CD4-positive, alpha-beta T cell treated with Interleukin-4 for 4 hours (primary cell): ENCODE data around the gene LINC01488.
A peak's percentile ranks its signal among the peaks of the same experiment; 100 is the strongest.

Experiments used
- DNase-seq: peaks from one replicate; pipeline ENCODE4 v3.0.0-alpha.2; 2020

Gene LINC01488

DNA sequence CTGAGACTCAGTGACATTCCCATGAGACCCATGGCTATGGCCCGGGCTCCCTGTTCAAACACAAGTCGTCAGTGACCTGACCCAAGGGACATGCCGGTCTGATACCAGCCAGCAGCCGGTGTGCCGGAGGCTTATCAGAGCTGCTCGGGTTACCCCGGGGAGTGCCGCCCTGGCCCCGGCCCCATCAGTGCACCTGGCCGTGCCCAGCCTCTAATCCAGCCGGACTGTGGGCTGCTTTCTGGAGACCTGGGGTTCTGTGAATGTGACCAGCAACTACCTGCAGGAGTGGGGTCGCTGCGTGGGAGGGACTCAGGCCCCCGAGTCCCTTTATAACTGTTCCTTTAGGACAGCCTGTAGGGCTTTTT is 52.7 kb downstream of the LINC01488 start:
- no peak for DNase-seq

DNA sequence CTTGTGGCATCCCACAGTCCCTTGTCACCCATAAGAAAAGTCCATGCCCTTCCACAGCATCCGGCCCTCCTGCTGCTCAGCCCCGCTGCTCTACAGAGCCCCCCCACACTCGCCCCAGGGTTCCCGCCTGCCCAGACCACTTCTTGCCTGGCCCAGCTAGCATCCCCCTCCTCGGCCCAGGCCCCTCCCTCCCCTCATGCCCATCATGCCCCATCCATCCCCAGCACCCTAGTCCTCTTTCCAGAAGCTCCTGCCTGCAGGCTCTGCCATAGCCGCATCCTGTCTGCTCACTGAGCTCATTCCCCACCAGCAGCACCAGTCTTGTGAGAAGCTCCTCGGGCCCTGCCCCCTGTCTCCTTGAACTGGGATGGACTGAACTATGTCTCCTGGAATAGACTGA is 54.4 kb downstream of the LINC01488 start:
- no peak for DNase-seq

DNA sequence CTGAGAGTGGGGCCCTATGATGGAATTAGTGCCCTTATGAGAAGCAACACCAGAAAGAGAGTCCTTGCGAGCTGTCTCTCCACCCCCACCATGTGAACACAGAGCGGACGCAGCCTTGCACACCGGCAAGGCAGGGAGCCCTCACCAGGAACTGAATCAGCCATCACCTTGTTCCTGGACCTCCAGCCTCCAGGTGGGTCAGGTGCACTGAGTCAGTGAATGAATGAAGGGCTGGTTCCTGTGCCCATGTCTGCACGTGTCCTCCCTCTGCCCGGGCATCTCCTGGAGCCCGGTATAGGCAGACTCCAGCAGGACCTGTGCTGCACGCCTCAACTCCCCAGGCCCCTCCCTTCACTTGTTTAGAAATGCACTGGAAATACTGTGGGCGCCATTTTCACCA is 54.9 kb downstream of the LINC01488 start:
- no peak for DNase-seq

DNA sequence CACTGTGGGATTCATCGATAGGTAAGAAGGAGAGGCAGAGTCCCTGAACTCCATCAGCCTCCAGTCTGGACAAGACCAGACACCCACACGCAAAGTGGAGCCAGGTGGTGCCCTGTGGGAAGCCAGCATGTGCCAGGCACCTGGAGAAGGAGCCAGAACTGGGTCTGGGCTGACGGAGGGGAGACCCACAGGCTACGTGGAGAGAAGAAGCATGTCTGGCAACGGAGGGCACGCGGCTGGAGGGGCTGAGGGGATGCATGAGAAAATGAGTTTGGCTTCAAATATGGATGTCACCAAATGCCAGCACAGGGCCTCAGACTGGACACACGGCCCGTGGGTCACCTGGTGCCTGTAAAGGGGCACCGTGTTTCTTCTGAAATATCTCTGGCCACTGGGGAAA is 55.7 kb downstream of the LINC01488 start:
- DNase-seq, result no peak

DNA sequence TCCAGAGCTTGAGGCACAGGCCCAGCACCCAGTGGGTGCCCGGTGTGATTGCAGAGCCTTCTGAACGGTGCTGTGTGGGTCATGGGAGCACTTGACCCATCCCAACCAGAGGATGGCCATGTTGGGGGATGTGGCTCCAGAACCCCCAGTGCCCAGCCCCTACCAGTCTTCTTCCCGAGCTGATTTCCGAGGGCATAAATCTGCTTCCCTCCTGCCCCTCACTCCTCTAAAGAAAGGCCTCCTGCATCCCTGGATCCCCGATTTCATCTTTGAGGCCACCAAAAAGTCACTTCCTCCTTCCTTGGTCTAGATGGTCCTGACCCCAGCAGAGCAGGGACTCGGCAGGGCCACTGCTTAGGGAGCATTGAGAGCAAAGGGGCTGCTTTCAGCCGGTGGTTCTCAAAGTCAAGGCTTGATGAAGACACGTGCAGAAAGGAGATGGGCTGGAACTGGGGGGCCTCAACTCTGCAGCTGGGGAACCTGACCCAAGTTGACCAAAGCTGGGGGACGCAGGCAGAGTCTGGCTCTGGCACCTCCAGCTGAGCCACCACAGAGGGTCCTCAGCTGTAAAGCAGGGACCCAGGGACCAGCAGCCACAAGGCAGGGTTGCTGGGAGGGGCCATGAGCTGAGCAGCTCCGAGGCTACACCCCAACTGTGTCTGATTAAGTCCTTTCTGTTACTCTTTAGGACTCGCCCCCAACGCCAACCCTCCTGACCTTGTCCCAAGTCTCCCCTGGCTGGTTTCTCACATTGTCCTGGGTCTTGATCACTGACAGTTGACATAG is 56.6 kb downstream of the LINC01488 start:
- no peak for DNase-seq

DNA sequence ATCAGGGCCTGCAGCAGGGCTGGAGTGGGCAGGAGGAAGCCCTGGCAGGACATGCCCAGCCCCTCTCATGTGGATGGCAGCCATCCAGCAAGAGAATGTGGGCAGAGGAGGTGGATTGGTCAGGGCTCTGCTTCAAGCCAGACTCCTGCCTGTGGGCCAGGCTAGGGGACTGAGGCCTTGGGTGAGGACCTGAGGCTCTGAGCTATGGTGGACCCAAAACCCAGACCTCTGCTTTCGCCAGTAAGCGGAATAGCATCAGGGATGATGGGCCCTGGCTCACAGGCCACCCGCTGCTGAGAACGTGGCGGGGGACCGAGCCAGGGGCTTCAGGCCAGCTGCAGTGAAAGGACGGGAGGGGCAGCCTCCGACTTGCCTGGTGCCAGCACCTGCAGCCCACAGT is 57.4 kb downstream of the LINC01488 start:
- no peak for DNase-seq

DNA sequence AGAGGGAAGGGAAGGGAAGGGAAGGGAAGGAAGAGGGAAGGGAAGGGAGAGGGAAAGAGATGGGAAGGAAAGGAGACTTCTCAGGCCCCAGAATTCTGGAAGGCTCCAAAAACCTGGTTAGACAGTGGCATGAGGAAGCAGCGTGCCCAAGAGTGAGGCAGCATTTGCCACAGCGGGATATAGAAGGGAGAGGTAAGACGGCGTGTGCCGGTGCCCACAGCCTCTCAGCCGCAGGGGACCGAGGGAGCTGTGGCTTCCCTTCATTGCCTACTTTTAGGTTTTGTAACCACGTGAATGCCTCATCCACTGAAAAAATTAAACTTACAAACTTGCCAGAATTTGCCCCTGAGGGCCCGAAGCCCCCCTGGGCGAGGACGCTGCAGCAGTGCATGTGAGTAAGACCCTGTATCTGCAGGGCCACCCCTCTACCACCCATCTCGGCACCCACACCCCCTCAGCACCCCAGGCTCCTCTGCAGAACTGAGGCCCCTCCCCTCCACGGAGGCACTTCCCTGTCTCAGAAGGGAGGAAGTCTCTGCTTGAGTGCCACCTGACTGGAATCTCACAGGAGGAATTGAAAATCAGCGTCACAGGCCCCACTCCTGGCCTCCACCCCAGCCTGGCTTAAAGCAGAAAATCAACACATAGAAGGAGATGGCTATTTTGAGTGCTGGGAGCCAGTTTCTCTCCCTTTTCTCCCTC is 58.1 kb downstream of the LINC01488 start:
- peak; percentile 7 for DNase-seq

DNA sequence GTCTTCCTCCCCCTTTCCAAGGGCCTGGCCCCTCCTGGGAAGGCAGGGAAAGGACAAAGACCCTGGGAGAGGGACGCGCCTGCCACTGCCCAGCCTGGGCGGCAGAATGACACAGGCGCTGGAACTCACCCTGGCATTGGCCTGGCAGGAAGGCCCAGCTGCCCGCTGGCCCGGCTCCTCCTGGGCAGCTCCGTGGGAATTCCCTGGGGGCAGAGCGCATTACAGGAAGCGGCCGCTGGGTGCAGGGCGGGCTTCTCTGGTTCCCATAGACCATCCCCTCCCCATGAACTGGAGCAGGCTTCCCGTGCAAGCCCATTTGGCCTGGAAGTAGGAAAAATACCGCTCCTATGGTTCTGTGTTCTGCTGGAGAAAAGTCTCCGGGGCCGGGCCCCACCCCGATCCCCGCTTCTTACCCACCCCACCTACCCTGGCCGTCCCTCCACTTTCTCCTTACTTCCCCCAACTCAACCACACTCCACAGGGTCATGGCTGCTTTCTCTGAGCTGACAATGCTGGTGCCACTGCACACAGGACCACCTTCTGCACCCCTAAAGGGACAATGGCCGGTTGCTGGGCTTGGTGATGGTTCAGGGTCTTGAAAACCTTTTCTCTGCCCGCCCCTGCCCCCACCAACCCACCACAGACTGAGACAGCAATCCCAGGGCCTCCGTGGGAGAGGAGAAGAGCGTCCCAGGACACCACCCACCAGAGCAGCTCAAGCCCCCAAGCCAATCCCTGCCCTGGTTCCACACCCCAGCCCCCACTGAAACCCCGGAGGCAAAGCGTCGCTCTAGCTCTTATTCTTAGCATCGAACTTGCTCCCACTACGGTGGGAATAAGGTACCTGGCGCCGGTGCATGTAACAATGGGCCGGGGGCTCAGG is 58.9 kb downstream of the LINC01488 start:
- DNase-seq, result no peak

DNA sequence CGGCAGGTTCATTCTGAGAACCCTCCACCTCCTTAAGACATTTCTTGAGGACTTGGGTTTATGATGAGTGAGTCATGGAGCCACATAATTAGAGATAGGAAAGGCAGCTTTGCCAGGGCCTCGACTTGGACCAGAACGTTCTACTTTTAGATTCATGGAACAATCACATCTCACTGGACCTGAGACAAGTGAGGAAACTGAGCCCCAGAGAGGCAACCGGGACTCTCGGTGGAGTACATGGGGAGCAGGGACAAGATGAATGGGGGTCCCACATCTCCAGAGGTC is 59.5 kb downstream of the LINC01488 start:
- DNase-seq, result no peak

DNA sequence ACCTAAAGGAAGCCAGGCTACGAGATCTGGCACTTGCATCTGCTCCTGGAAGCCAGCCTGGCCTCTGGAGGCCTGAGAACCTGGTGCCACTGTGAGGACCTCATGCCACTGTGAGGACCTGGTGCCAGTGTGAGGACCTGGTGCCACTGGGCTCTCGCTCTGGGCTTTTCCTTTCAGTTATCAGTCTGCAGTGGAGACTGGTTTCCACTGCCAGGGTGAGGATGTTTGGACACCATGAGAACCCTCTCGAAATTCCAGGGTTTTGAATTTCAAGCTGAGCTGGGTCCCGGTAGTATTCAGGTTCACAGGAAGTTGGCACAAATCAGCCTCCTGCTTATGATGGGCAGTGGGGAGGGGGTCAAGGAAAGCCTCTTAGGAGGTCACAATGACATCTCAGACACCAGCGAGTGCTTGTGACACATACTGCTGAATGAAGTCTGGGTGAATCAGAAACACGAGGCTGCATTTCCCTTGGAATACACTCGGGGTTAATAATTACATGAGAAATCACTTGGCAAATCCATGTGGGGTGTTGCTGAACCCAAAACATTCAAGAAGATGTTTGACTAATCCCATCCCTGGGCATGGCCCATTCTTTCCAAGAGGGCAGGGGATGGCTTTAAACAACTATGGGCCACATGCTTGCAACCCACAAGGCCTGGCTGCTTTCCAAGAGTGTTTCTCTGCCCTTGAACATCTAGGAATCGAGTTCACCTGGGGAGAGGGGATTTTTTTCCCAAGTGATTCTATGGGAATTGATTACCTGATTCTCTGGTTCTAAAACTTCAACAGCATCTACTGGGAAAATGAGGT is 60.2 kb downstream of the LINC01488 start:
- no peak for DNase-seq

DNA sequence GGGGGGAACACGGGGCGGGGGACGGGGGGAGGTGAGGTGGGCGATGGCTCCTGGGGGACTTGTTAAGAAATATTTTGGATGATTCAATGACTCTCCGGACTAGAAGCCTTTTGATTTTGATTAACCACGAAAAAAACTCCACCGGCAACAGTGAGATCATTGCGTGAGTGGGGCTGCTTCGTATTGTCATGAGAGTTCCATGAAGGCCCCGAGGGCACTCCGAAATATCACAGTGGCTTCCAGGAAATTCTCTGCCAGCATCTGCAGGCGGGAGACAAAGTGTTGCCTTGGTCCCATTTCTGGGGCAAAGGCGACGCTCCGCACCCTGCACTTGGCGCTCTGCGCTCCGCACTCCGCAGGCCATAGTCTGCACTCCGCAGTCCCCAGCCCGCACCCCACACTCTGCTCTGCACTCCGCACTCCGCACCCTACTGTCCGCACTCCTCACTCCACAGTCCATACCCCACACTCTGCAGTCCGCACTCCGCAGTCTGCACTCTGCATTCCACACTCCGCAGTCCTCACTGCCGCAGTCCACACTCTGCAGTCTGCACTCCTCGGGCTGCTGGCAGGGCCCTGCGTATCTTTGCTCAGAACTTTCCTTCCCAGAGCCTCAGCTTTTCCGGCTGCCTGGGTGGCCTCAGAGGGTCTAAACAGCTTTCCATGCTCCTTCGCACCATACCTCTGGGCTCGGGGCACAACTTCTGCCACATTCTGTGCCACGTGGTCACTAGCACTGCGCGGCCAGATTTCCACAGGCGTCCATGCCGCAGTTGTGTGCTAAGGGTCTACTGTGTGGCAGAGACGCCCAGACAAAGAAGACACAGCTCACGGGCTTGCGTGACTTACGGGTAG is 61.1 kb downstream of the LINC01488 start:
- DNase-seq, result no peak
